Testis (tissue), 2 donors: ENCODE data around the gene ZNF93.
"Not testable (repeated sequence)": the region's sequence is repeated elsewhere in the genome, so short reads cannot be mapped to it uniquely, and the experiment has no call there.

ENCODE experiments used
- CTCF ChIP-seq, 3 experiments: fragments of 450-650 bp in 2 of 3; fragments of 200-600 bp in 1 of 3; sonication (generic) in 1 of 3; IDR thresholded peaks; one replicate each; pipeline ENCODE4 v1.5.1; 2016 to 2019; ENCODE audit warnings: antibody characterized with exemption in 3 of 3, mild to moderate bottlenecking in 2 of 3, moderate library complexity in 1 of 3
- POLR2A ChIP-seq: fragments of 450-650 bp; IDR thresholded peaks from one replicate; pipeline ENCODE4 v1.6.1; 2017; ENCODE audit warnings: antibody characterized with exemption, mild to moderate bottlenecking, moderate library complexity

GRCh38 chr19:19892055-19892941 lies 8.4 kb upstream of the ZNF93 start:
- TF ChIP-seq CTCF (IDR thresholded peaks at IDR 0.05); POLR2A: not testable (repeated sequence)
